HG03196 (cell line): ENCODE measurements around the gene LSP1.
A peak's percentile ranks its signal among the peaks of the same experiment; 100 is the strongest.

Experiments
- ATAC-seq: cut with Tn5 transposase; IDR thresholded peaks from one replicate; pipeline ENCODE4 v1.9.1; 2021; ENCODE audit not compliant: unreplicated experiment

The LSP1 gene

DNA sequence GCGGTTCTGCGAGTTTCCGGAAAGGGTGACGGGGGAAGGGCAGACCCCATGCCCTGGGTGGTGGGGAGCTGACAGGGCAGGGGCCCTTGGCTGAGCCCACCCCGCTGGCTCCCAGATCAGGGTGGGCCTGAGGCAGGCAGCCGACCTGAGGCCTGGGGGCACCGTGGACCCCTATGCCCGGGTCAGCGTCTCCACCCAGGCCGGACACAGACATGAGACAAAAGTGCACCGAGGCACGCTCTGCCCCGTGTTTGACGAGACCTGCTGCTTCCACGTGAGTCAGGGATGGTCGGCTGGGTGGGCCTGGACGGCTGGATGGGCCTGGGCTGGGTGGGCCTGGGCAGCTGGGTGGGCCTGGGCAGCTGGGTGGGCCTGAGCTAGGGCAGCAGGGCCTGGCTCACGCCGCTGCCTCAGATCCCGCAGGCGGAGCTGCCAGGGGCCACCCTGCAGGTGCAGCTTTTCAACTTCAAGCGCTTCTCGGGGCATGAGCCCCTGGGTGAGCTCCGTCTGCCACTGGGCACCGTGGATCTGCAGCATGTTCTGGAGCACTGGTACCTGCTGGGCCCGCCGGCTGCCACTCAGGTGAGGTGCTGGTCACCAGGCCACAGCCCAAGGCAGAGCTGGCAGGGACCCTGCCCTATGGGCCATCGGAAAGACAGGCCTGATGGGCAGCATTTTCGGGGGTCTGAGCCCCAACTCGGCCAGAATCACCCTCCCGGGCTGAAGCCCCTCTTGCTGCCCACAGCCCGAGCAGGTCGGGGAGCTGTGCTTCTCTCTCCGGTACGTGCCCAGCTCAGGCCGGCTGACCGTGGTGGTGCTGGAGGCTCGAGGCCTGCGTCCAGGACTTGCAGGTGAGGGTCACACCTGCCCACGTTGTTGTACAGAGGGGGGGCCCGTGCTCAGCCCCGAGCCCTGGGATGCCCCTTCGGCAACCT, 16.6 kb upstream of the LSP1 start:
- ATAC-seq, result no peak

DNA sequence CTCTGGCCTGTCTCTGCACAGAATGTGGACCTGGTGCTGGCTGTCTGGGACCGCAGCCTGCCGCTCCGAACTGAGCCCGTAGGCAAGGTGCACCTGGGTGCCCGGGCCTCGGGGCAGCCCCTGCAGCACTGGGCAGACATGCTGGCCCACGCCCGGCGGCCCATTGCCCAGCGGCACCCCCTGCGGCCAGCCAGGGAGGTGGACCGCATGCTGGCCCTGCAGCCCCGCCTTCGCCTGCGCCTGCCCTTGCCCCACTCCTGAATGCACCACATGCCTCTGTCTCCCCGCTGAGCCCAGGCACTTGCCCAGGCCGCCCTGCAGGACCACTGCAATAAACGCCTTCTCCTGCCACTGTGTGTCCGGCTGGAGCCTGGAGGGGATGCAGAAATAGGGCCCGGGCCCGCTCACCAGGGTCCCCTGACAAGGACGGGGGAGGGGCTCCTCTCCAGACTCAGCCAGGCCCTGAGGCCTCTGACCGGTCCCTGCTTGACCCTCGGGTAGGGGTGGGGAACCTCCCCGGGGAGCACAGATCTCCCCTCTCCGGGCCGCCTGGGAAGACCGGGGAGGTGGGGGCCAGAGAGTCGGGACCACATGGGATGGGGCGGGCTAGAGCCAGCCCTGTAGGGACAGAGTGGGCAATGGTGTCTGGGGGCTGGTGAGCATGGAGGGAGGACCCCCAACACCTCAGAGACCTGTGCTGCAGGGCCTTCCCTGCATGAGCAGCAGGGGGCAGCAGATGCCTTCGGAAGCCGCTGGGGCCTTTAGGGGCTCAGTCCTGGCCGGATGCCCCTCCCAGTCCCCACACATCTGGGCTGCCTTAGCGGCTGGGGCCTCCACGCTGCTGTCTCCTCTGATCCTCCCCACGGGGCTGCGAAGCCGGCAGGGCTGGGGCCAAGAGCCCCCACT, 15.5 kb upstream of the LSP1 start:
- peak; percentile 47 for ATAC-seq

DNA sequence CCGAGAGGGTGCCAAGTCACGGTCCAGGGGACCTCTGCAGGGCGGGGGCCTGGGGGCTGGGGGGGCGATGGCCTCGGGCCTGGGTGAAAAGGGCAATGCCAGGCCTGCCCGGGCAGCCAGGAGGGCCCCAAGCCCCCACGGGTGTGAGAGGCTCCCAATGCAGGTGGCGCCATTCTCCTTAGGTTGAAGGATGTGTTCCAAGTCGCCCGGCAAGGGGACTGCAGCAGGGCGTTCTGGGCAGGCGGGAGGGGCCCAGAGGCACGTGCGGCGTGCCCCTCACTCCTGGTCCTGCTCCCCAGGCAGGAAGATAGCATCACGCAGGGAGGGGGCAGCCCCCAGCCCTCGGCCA, 14.8 kb upstream of the LSP1 start:
- ATAC-seq, result no peak

DNA sequence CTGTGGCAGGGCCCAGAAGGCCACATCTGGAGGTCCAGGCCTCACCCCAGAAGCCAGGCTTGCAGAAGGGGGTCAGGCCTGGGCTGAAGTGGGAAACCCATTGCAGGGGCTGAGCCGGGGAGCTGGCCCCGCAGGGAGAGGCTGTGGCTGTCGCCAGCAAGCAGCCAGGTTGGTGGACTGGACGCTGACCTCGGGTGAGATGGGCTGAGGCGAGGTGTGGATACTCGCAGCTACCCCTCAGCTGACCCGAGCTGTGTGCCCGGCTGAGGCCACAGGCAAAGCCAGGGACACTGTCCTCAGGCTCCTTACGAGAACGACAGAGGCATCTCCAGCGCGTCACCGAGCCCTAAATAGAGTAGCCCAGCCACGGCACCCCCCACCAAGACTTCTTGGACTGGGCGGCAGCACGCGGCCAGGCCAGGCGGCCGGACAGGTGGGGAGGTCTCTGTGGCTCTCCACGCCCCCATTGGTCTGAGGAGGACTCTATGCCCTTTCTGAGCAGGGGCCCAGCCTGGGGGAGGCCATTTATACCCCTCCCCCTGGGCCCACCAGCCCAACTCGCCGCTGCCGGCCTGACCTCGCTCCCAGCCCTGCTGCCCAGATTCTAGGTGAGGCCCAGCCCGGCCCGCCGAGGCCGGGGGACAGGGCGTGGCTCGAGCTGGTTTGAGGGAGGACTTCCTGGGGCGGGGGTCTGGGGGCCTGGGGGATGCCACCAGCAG, 14.3 kb upstream of the LSP1 start, which contains the start of gene TNNI2:
TSS of gene TNNI2 (plus strand) at position 556 of the 719 bp plus-strand sequence. CDS start 716 bp downstream, outside the sequence.
- no peak for ATAC-seq

DNA sequence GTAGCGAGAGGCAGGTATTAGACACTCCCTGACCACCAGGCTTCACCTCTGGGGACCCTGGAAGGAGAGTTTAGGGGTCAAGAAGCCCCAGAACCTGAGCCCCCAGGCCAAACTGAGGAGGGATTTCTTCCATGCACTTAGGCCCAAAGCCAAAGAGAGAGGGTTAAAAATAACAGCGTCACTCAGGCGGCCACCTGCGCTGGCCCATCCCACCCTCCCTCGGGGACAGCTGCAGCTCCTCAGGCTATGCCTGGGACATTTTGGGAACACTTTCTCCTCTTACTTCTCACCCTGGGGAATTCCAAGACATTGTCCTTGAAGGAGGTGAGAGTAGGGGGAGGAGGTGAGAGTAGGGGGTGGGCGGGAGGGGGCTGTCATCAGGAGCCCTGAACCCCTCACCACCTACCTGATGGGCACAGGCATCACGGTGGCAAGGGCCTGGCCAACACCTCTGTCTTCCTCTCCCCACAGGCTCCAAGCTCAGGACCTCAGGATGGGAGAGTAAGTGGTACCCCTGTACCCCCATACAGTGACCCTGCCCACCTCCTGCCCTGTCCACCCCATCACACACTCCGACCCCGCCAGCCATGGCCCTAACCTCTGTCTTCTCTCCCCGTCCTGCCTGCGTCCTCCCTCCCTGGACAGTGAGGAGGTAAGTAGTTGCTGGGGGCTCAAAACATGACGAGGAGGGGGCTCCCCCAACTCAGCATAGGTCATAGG, 13.5 kb upstream of the LSP1 start:
- ATAC-seq, result no peak

DNA sequence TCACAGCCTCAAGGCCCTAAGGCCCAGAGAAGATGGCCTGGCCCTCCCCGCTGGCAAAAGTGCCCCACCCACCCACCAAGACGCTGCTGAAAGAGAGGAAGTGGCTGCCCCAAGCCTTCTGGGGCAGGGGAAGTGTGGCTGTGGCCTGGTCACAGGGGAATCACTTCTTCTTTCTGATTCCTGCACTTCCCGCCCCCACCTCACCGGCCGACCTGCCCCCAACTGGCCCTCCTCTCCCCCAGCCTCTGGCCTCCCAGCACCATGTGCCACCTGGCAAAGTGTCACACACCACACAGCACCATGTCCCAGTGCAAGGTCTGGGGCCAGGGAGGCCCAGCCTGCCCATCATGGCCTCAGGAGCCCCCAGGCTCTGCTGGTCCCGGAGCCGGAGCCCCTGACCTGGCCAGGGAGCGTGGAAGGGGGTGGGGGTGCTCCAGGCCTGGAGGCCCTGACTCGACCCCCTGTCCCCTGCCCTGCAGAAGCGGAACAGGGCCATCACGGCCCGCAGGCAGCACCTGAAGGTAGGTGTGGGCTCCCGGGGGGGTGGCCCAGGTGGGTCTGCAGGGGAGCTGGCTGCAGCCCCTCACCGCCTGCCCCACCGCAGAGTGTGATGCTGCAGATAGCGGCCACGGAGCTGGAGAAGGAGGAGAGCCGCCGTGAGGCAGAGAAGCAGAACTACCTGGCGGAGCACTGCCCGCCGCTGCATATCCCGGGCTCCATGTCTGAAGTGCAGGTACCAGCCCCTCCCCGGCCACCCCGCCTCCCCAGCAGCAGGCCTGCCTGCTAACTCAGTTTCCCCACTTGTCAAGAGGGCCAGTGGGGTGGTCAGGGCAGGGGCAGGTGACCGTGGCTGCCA, 12.7 kb upstream of the LSP1 start:
- ATAC-seq, result no peak

DNA sequence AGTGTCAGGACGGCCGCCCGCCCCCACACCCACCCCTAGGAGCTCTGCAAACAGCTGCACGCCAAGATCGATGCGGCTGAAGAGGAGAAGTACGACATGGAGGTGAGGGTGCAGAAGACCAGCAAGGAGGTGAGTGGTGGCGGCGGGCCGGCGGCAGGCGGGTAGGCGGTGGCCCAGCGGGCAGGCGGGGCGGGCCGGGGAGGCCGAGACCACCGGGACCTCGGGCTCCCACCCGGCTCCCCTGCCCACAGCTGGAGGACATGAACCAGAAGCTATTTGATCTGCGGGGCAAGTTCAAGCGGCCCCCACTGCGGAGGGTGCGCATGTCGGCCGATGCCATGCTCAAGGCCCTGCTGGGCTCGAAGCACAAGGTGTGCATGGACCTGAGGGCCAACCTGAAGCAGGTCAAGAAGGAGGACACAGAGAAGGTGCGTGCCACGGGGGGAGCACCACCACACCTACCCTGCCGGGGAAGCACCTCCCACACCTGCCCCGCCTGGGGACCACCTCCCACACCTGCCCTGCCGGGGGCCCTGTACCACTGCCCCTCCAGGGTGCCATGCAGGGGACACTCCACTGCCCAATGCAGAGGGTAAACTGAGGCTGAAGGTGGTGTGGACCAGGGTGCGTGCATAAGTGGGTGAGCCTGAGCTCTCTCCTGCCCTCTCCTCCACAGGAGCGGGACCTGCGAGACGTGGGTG, 12.0 kb upstream of the LSP1 start:
- ATAC-seq, result no peak

DNA sequence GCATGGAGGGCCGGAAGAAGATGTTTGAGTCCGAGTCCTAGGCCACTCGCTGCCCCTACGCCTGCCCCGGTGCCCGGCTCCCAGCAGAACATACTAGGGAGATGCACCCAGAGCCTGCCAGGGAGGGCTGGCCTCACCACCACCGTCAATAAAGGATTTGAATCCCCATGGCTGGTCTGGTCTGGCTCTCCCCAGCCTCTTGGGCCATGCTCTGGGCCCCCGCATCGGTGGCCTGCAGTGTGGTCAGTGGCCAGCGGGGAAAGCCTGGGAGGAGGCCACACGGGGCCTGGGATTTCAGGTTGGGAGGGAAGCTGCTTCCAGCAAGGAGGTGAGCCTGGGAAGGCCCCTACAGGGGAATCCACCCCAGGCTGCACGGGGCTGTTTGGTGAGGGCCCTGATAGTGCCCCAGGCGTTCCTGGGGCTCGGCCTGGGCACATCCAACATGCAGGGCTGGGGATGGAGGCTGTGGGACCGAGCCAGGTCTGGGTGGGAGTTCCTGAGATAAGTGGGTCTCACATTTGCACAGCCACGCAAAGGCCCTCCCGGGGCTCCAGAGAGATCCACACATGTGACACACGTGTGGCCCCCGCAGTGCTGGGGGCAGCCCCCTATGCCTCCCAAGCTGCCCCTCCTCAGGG, 11.3 kb upstream of the LSP1 start:
- ATAC-seq, result no peak

DNA sequence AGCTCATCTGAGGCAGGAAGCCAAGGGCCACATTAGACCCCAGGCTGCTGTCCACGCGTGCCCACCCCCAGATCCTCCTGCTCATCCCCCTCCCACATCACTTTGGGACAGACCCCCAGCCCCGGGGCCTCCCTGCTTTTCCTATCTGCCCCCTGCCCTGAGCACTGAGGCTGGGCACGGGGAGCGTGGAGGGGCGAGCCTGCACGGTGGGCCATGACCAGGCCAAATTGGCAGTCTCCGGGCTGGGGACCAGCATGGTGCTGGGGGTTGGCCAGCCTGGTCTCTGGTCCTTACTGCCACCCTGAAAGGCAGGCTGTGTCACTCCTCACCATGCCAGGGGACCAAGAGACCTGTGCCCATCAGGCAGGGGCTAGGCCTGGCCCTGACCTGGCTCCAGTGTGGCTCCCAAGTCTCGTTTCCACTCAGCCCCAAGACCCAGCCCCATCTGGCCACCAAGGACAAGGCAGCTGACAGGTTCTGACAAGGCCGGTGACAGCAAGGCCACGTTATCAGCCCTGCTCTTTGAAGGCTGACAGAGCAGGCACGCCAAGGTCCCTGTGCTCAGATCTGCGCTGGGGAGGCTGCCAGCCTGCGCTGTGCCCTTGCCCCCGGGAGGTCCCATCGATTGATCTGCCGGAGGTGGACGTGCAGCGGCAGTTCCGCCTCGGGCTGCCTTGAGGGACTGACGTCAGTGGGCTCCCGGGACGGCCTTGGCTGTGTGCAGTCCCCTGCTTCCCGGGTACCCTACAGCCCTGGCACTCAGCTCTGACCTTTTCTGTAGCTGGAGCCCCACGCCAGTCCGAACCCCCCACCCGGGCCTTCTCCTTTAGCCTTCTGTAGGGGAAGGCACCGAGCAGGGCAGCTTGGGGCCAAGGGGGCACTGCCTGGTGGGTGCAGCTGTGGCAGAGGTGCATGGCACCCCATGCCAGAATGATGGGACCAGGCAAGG, 10.5 kb upstream of the LSP1 start:
- ATAC-seq, result no peak

DNA sequence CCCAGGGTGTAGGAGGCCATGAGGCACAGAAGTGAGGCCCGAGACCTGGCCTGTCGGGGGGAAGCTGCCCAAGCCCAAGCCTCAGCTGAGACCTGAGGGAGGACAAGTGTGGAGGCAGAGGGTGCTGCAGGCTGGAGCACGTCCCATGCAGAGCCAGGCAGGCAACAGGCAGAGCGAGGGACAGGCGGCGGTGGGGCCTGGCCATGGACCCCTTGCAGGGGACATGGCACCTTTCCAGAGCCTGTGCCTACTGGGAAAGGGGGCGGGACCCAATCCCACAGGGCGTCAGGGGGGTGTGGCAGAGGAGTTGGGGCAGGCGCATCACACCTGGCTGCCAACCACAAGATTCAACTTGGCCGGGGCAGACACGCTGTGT, 9.8 kb upstream of the LSP1 start:
- ATAC-seq, result no peak

DNA sequence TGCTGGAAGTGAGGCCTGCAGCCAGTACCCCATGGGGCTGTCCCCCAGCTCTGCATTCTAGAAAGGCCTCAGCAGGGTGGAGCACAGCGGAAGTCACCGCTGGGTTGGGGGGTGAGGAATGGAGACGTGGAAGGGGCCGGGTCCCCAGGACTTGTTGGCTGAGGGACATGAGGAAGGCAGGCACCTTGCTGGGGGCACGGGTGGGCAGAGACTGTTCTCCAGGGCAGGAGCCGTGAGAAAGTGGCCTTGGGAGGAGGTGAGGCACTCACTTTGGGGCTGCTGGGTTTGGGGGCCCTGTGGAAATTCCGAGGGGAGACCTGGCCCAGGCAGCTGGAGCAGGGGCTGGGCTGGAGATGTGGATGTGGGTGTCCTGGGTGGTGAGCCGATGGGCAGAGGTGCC, 9.1 kb upstream of the LSP1 start:
- no peak for ATAC-seq

DNA sequence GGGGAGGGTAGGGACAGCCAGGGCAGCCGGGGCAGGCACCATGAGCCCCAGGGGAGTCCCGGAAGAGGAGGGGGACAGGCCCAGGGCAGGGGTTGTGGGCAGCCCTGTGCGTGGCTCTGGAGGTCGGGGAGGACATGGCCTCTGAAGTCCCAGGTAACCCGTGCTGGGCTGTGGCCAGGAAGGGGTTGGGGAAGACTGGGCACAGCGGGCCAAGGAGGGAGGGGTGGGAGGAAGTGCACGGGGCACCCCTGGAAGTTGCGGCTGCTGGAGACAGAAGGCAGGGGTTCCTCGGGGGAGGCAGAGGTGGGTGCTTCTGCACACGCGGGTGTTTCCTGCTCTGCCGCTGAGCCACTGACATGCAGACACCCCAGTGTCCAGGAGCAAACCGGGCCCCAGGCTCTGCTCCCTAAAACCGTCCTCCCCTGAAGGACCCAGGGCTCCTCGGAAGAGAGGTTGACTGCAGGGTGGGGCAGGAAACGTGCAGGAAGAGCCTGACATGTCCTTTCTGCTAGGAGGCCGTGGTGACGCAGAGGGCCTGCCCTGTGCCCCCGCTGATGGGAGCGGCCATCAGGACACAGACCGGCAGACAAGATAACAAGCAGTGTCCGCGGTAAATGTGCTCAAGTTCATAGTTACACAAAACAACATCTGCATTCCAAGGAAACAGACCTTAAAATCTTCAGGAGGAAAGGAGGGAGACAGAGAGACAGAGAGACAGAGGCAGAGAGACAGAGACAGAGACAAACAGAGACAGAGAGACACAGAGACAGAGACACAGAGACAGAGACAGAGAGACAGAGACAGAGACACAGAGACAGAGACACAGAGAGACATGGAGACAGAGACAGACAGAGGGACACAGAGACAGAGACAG, 8.4 kb upstream of the LSP1 start:
- ATAC-seq, result no peak

DNA sequence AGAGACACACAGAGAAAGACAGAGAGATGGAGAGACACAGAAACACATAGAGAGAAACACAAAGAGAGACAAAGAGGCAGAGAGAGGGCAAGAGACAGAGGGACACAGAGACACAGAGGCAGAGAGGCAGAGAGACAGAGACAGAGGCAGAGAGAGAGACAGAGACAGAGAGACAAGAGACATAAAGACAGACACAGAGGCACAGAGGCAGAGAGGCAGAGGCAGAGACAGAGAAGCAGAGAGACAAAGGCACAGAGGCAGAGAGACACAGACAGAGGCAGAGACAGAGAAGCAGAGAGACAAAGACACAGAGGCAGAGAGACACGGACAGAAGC, 7.8 kb upstream of the LSP1 start:
- no peak for ATAC-seq

DNA sequence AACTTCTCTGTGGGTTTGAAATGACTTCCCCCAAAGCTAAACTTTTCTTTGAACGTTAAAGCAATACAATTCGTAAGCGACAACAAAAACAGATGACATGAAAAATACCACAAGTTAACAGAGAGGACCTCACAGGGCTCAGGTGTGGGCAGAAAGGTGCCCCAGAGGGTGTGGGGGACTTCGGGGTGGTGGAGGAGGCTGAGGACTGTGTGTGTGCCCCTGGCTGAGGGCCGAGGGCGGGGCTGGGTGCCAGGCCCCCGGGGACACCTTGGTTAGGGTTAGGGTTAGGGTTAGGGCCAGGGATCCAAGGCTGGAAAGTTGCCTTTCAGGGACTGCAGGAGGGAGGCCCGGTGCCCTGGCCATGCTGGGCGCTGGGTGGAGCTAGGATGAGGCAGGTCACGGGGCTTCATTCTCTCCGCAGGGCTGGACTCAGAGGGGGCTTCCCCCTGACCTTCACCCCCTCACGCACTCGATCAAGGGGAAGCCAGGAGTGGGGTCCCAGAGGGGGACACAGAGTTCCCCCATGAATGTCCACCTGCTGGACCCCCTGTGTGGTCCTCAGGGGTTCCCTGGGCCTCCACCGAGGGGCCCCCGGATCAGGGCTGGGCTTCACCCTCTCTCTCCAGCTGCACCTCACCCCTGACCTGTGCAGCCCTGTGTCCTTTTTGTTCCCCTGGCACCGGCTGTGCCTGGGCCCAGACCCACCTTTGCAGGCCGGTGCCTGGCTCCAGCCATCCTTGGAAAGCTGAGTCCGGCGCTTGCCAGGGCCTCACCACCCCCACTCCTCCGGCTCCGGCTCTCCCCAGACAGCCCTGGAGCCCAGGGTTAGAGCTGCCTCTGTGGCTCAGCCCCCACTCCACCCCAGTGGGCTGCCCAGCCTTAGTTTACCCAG, 7.1 kb upstream of the LSP1 start:
- ATAC-seq, result no peak

DNA sequence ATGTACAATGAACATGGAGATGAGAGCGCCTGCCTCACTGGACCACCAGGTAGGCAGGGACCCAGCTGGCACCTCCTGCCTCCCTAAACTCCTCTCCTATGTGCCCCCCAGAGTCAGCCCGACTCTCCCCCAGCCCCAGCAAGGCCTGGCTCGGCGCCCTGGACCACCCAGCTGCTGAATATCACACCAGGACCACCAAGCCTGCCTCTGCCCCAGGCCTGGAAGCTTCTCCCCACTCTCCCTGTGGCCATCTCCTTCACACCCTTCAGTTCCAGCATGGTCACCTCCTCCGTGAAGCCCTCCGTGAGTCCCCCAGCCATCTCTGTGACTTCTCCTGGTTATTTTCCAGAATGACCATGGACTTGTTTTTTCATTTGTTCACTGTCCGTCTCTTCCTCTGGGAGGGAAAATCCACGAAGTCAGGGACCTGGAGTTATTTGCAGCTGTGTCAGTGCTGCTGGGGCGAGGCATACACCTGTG, 6.4 kb upstream of the LSP1 start:
- ATAC-seq, result no peak
